Esophagus muscularis mucosa (tissue), 4 donors: ENCODE measurements around the gene EARS2. TPM values are rescaled to one million over a fixed set of nuclear protein-coding genes. Genes with fewer than 3 reads are reported as not detected.
A peak's percentile ranks its signal among the peaks of the same experiment; 100 is the strongest.

Experiments used
- DNase-seq: peaks from one replicate; pipeline ENCODE4 v3.0.0-alpha.2; 2017; ENCODE audit errors: extremely low spot score
- H3K27ac ChIP-seq, 4 donors: fragments of 200-600 bp; sonication (generic); replicated peaks in 1 of 4; 1 replicate in 3 of 4; 2 replicates in 1 of 4; pipeline ENCODE4 v1.5.1; 2016 to 2019; ENCODE audit warnings: mild to moderate bottlenecking in 1 of 4
- H3K27me3 ChIP-seq, 4 donors: fragments of 200-600 bp; sonication (generic); one replicate each; pipeline versions ENCODE4 v1.5.1 to v1.6.0; 2016 to 2019
- H3K36me3 ChIP-seq, 4 donors: fragments of 200-600 bp; sonication (generic); one replicate each; pipeline ENCODE4 v1.5.1; 2016 to 2019
- H3K4me1 ChIP-seq, 4 donors: fragments of 200-600 bp; sonication (generic); one replicate each; pipeline ENCODE4 v1.5.1; 2016 to 2019
- H3K4me3 ChIP-seq, 4 donors: fragments of 200-600 bp; sonication (generic); 1 replicate in 2 of 4; 2 replicates in 2 of 4; pipeline ENCODE4 v1.5.1; 2016 to 2019; ENCODE audit warnings: mild to moderate bottlenecking in 4 of 4, moderate library complexity in 1 of 4
- H3K9me3 ChIP-seq, 4 donors: fragments of 200-600 bp; sonication (generic); 1 replicate in 3 of 4; 2 replicates in 1 of 4; pipeline ENCODE4 v1.5.1; 2016 to 2019
- CTCF ChIP-seq, 3 experiments: fragments of 200-600 bp in 2 of 3; fragments of 450-650 bp in 1 of 3; sonication (generic) in 2 of 3; IDR thresholded peaks; one replicate each; pipeline ENCODE4 v1.5.1; 2017 to 2019; ENCODE audit warnings: antibody characterized with exemption in 3 of 3, mild to moderate bottlenecking in 2 of 3, moderate library complexity in 1 of 3
- EP300 ChIP-seq: sonication (generic); formaldehyde crosslinking; IDR thresholded peaks from one replicate; pipeline ENCODE4 v1.6.1; 2017; ENCODE audit warnings: antibody characterized with exemption
- POLR2A ChIP-seq: fragments of 450-650 bp; IDR thresholded peaks from one replicate; pipeline ENCODE4 v1.6.1; 2017; ENCODE audit warnings: antibody characterized with exemption, moderate library complexity, mild to moderate bottlenecking, low read depth
- POLR2AphosphoS5 ChIP-seq, 2 donors: sonication (generic); formaldehyde crosslinking; IDR thresholded peaks; one replicate each; pipeline ENCODE4 v1.6.1; 2017; ENCODE audit warnings: antibody characterized with exemption in 2 of 2
- WGBS: methylation state at CpG from one replicate; pipeline ENCODE4 v1.1.5; 2018; 5-methylcytosine and 5-hydroxymethylcytosine counted together
- intact Hi-C: fragments of 100-400 bp; cut with DNase I; formaldehyde crosslinking; loops from one replicate; pipeline ENCODE4 v1.15.1; 2023
- total RNA-seq, 4 donors: library from RNA; depleted of rRNA; stranded (reverse); fragments of >200 nt; gene quantifications; one replicate each; pipeline versions ENCODE4 v1.1.0 to v1.2.1, GENCODE V29; 2016

Gene EARS2
- total RNA-seq, 4 donors from 2014 or later: 14.2 to 24.4 (median 18.2) TPM

GRCh38 chr16:23563186-23563585, 6.0 kb upstream of the EARS2 start:
- intact Hi-C loops: no loop called here
- H3K9me3 ChIP-seq: no peaks in the 10 kb centered on the region
- peaks cover 56 to 92% (median 90%) of the 10 kb centered on the region in 4 donors for H3K36me3 ChIP-seq
- WGBS: 79% methylated on average over 6 of the region's 6 CpGs
- no peaks in the 10 kb centered on the region for H3K27me3 ChIP-seq
- H3K4me1 ChIP-seq: peaks cover 30 to 40% (median 33%) of the 10 kb centered on the region in 4 donors
- no peak for DNase-seq
- no peak for TF ChIP-seq POLR2AphosphoS5 (IDR thresholded peaks at IDR 0.05)
- TF ChIP-seq CTCF (IDR thresholded peaks at IDR 0.05): no peak
- TF ChIP-seq POLR2A: no peak
- no peak for TF ChIP-seq EP300
- no peak overlapping the region for H3K27ac ChIP-seq
- no peak overlapping the region for H3K4me3 ChIP-seq

- no peak for DNase-seq
- Histone ChIP-seq H3K36me3 (peaks cover 50 to 85% (median 83%) of the 10 kb centered on the region in 4 donors), H3K9me3 (no peaks in the 10 kb centered on the region), H3K4me3 (no peak overlapping the region), H3K27ac (no peak overlapping the region), H3K27me3 (no peaks in the 10 kb centered on the region), H3K4me1 (peaks cover 30 to 41% (median 35%) of the 10 kb centered on the region in 4 donors)
- WGBS: 91% methylated on average over 13 of the region's 13 CpGs
- TF ChIP-seq POLR2A: no peak
- TF ChIP-seq POLR2AphosphoS5 (IDR thresholded peaks at IDR 0.05): no peak
- no peak for TF ChIP-seq CTCF (IDR thresholded peaks at IDR 0.05)
- no peak for TF ChIP-seq EP300
- intact Hi-C loops: no loop called here
Observed at GRCh38 chr16:23562505-23562904, 5.4 kb upstream of the EARS2 start.

GRCh38 chr16:23561586-23561985, 4.4 kb upstream of the EARS2 start:
- Histone ChIP-seq H3K4me3 (no peak overlapping the region), H3K27me3 (no peaks in the 10 kb centered on the region), H3K9me3 (no peaks in the 10 kb centered on the region), H3K36me3 (peaks cover 42 to 76% (median 74%) of the 10 kb centered on the region in 4 donors), H3K27ac (no peak overlapping the region), H3K4me1 (peaks cover 32 to 46% (median 40%) of the 10 kb centered on the region in 4 donors)
- WGBS: 78% methylated on average over 5 of the region's 5 CpGs
- DNase-seq: no peak
- no peak for TF ChIP-seq CTCF (IDR thresholded peaks at IDR 0.05)
- TF ChIP-seq POLR2AphosphoS5 (IDR thresholded peaks at IDR 0.05): no peak
- no peak for TF ChIP-seq POLR2A
- TF ChIP-seq EP300: no peak
- intact Hi-C loops: no loop called here

GRCh38 chr16:23557779-23558702, 891 bp upstream of the EARS2 start:
- H3K27ac ChIP-seq: peak overlapping the region; percentile 91 to 97 (median 95)
- peak; percentile 41 for TF ChIP-seq POLR2A
- TF ChIP-seq EP300: no peak
- TF ChIP-seq POLR2AphosphoS5 (IDR thresholded peaks at IDR 0.05): no peak
- intact Hi-C loops: loop anchor here (2.0 to 5.0 kb wide), 3 partner anchors 39 to 85 kb away; partner anchors contain the start of gene NDUFAB1
- 2% methylated on average over 29 of the region's 60 CpGs for WGBS
- DNase-seq: no peak
- peak overlapping the region; percentile 80 to 99 (median 94) for H3K4me3 ChIP-seq
- H3K4me1 ChIP-seq: peaks cover 22 to 50% (median 43%) of the 10 kb centered on the region in 4 donors
- no peaks in the 10 kb centered on the region for H3K9me3 ChIP-seq
- H3K36me3 ChIP-seq: peaks cover 11 to 46% (median 39%) of the 10 kb centered on the region in 4 donors
- H3K27me3 ChIP-seq: no peaks in the 10 kb centered on the region

- peaks cover 16 to 28% (median 24%) of the 10 kb centered on the region in 4 donors for H3K4me1 ChIP-seq
- H3K36me3 ChIP-seq: peaks cover 30 to 46% (median 38%) of the 10 kb centered on the region in 4 donors
- H3K9me3 ChIP-seq: no peaks in the 10 kb centered on the region
- H3K27ac ChIP-seq: no peak overlapping the region
- no peak for DNase-seq
- no peak overlapping the region for H3K4me3 ChIP-seq
- WGBS: 81% methylated on average over 3 of the region's 3 CpGs
- intact Hi-C loops: no loop called here
- no peaks in the 10 kb centered on the region for H3K27me3 ChIP-seq
- TF ChIP-seq POLR2A (no peak), EP300 (no peak), CTCF (IDR thresholded peaks at IDR 0.05) (no peak), POLR2AphosphoS5 (IDR thresholded peaks at IDR 0.05) (no peak)
Observed at GRCh38 chr16:23554536-23554935, 2.6 kb downstream of the EARS2 start.
